Renal cortex interstitium (tissue), 15 donors: ENCODE measurements around the gene CCDC33. TPM values are rescaled to one million over a fixed set of nuclear protein-coding genes. Genes with fewer than 3 reads are reported as not detected.

Source experiments
- DNase-seq, 11 donors: peaks; one replicate each; pipeline ENCODE4 v3.0.0-alpha.2; 2013; ENCODE audit warnings: low read depth in 9 of 11, low spot score in 4 of 11; ENCODE audit errors: extremely low read depth in 1 of 11
- long read RNA-seq, 16 experiments: transcript quantifications; one replicate each; lab custom pipeline, GENCODE V29; 2026
- polyA plus RNA-seq, 3 donors: library from polyadenylated mRNA; unstranded; fragments of 120-200 nt; gene quantifications; one replicate each; pipeline ENCODE4 v1.2.1, GENCODE V29; 2013; ENCODE audit not compliant: insufficient read length in 3 of 3

CCDC33 gene
- polyA plus RNA-seq, result 10 to 100 TPM in 1 of 3 donors, 1 to 10 TPM in 2; 5.0 to 10.7 (median 6.6) TPM
- long read RNA-seq, donor 1, partial matches to known transcripts, result 0 of 1 reads
- long read RNA-seq, donor 1, other reads (novel, unspliced or antisense), result 0 of 1 reads
- long read RNA-seq, donor 2, result 0 reads
- long read RNA-seq, donor 3, partial matches to known transcripts, result 0 of 1 reads
- long read RNA-seq, donor 3, other reads (novel, unspliced or antisense), result 0 of 1 reads
- long read RNA-seq, donor 4, result 0 reads
- long read RNA-seq, donor 5, result 0 reads
- long read RNA-seq, donor 6, partial matches to known transcripts, result 0 of 1 reads
- long read RNA-seq, donor 6, other reads (novel, unspliced or antisense), result 0 of 1 reads
- long read RNA-seq, donor 7, result 0 reads
- long read RNA-seq, donor 8, result 0 reads
- long read RNA-seq, donor 9, partial matches to known transcripts, result 0 of 2 reads
- long read RNA-seq, donor 9, other reads (novel, unspliced or antisense), result 0 of 2 reads
- long read RNA-seq, donor 10, result 0 reads
- long read RNA-seq, donor 11, result 0 reads
- long read RNA-seq, donor 12, partial matches to known transcripts, result 5 of 5 reads
- long read RNA-seq, donor 12, other reads (novel, unspliced or antisense), result 0 of 5 reads
- long read RNA-seq, donor 13, result 0 reads
- long read RNA-seq, donor 14, partial matches to known transcripts, result 0 of 1 reads
- long read RNA-seq, donor 14, other reads (novel, unspliced or antisense), result 0 of 1 reads
- long read RNA-seq, donor 15, result 0 reads
- long read RNA-seq, donor 16, partial matches to known transcripts, result 0 of 2 reads
- long read RNA-seq, donor 16, other reads (novel, unspliced or antisense), result 0 of 2 reads

DNA sequence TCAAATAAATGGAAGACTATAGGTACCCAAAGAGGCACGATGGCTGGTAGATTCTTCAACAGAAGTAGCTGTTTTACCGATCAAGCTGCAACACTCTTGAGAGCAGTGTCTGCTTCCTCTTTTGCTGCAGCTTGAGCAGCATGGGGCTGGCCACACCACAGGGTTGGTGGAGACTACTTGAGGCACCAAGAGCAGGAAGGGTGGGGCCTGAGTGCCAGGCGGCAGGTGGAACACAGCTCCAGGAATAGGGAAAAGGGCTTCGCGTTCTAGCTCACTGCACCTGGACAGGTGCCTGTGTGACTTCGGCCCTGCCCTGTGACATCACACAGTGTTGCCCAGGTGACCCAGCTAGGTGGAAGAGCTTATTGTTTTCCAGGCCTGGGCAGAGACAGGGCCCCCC lies at the start of gene CCDC33:
Gene CCDC33 (plus strand): TSS at position 365 of the 400 bp plus-strand sequence. CDS start 394 bp downstream, outside the sequence.
- DNase-seq, result no peak

DNA sequence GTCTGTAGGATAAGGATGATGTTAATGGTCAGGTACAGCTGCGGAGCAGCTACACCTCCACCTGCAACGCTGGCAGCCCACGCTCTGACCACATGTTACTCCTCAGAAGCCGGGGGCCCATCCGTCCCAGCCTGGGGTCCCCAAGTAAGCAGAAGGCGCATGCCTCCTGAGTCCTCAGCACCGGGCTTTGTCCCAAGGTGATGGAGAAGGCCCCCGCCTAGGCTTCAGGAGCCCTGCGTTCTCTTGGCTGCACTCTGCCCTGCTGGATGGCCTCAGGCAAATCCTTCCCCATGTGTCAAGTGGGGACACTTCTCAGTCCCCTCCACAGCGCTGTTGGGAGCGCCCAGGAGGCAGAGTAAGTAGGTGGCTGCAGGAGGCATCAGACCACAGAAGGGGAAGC lies 47.9 kb upstream of the CCDC33 start:
- no peak for DNase-seq

DNA sequence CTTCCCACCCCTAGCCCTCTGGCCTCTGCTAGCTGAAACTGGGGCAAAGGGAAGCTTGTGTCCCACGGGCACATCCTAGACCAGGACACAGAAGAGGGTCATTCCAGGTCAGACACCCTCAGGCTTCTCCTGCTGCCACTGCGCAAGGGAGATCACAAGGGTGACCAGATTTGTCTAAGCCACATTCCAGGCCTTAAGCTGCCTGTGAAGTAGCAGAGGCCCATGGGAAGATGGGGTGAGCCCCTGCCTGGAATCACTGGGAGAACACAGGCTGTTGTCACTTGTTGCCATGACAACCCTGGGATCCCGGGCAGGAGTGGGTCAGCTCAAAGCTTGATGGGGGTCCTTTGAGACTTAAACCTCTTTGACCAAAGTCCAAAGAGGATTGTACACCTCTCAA lies 44.3 kb upstream of the CCDC33 start:
- DNase-seq, result no peak

DNA sequence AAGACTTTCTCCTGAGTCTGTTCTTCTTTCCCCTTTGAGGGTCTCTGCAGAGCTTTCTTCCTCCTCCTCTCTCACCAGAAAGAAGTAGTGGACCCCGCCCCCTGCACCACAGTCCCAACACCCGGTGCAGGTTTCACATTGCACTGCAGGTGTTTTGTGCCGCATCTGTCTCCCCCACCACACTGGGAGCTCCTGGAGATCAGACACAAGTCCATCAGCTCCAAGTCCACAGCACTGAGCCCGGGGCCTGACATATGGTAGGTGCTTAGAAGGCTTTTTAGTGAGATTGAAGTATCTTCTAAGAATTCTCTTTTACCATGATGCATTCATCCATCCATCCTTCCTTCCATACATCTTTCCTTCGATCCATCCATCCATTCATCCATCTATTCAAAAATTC lies 43.4 kb upstream of the CCDC33 start:
- DNase-seq, result no peak

DNA sequence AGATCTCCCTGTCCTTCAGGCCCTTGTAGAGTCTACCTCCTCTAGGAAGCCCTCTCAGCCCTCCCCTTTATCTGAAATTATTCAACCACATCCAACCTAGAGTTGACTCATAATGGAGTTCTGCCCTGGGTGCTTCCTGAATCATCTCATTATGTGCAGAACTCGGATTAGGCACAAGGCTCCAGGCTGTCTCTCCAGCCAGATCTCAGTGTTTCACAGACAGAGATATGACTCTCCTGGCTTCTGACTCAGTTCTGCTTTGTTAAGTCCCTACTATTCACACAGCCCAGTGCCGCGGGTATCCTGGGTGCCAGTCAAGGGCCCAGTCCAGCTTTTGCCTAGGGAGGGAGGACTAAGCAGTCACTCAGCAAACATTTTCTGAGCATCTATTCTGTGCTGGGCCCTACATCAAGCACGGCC lies 42.8 kb upstream of the CCDC33 start:
- DNase-seq, result no peak

DNA sequence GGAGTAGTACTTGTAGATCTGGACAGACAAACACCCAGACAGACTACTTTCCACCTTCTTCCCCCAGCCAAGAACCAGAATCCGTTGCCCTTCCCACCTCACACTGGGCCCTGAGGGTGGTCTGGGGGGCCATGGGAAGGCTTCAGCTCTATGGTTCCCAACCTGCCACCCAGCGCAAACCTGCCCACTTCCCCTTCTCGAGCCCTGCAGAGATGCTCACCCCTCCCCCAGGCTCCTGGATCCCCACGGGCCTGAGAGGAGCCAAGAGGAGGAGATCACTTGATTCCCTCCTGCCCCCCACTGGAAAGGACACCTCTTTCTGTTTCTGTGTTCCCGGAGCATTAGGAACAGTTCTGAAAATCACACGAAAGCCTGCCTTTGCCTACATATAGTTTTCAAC lies 42.2 kb upstream of the CCDC33 start:
- no peak for DNase-seq

DNA sequence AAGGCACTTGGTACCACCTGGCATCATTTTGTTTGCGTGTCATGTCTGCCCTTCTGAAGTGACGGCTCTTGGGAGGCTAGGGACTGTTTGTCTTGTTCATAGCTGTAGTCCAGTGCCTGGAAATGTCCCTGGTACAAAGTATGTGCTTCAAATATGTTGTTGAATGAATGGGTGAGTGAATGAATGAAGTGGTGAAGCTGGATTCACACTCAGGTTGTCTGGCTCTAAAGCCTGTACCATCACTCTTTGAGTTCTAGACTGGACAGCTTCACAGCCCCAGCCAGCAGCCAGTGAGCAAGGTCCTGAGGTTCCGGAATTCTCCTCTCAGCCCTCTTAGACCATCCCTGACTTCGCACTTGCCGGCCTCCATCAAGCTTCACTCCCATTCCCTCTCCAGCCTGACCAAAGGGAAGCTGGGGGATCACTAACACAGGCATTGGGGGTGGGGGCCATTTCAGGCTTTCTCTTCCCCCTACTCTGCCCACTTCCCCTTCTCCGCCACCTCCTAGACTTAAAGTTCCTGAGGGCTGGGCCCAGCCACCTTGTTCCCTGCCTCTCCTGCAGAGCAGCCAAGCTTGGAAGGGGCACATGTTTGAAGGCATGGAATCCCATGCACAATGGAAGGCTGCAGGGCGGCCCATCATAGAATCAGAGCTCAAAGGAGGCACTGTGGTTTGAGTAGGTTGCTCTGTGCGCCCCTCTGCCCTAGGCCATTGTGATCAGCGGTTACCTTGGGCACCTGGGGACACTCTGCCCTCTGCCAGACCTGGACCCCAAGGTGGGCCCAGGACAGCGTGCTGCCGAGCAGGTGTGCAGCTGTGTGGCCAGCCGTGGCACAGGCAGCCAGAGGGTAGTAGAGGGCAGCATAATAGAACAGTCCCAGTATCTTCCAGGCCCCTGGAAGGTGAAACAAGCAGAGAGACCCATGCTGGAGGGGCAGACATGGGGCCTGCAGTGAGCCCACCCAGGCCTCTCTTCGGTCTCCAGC lies 41.3 kb upstream of the CCDC33 start:
- no peak for DNase-seq

DNA sequence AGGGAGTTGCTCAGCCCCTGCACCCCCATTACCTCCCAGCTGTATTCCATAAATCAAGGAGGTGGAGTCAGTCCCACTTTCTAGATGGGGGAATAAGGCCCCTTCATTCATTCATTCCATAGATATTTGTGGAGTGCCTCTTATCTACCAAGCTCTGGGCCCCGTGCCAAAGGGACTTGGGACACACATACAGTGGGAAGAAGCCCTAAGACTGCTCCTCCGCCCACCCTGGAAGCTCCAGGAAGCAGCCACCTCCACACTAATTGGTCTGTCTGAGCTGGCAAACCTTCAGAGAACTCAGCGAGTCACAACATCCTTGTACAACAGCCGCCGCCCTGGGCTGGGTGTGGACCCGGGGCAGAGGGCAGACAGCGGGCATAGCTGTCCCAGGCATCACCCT lies 40.0 kb upstream of the CCDC33 start:
- no peak for DNase-seq

DNA sequence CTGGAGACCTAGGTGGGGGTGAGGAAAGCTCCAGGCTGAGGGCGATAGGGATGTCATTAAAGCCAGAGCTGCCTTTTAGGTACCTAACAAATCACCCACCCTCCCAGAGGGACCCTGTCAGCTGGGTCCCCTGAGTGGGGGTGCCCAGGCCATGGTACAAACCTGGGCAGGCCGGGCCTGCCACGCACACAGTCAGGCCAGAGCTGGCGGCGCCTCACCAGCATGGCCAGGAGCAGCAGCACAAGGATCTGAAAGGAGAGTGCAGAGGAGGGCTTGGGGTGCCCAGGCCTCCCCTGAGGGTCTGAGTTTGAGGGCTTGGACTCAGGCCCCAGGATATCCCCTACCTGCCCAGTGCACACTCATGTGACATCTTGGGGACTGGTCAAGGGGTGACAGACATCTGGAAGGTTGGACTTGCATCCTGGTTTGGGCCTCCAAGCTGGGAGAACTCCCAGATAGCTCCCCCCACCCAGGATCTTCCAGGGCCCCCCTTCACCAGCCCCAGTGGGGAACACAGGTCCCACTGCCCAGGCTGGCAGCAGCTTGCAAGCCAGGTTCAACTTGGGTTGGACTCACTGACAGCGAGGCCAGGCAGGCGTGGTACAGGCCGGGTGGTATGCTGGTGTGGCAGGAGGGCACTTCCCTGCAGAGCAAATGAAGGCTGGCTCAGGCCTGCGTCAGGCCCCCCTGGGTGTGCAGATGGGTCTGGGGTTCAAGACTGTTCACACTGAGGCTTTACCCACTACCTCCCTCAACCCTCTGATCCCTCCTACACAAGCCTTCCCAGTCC lies 38.8 kb upstream of the CCDC33 start:
- no peak for DNase-seq

DNA sequence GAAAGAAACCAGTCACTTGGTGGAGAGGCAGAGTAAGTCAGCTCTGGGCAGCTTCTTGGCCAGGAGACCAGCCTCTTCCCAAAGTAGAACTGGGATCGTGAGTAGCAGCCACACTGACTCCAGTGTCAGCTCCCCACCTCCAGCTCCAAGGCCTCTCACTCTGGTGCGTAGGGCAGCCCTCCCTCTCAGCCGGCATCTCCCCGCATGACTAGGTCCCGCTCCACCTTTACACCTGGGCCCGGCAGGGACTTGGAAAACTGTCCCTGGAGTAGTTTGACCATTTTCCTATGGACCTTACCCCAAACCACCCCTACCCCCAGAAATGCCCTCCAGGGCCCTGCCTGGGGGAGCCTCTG lies 36.9 kb upstream of the CCDC33 start:
- DNase-seq, result no peak

DNA sequence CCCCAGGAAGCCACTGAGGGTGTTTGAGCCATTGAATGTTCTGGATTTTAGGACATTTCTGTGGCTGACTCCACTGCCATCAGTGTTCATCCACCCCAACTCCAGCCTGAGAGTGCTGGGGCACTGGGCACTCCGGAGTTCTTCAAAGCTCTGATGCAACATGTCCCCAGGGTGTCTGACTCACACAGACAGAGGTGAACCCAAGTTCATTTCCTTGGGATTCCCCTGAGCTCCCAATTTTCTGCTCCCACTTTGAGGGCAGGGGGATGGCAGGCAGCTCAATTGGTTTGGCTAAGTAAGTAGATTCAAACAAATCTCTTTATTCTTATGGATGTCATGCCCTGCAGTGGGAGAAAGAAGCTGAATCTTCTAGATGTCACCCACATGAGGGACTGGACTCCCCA lies 35.7 kb upstream of the CCDC33 start:
- no peak for DNase-seq

DNA sequence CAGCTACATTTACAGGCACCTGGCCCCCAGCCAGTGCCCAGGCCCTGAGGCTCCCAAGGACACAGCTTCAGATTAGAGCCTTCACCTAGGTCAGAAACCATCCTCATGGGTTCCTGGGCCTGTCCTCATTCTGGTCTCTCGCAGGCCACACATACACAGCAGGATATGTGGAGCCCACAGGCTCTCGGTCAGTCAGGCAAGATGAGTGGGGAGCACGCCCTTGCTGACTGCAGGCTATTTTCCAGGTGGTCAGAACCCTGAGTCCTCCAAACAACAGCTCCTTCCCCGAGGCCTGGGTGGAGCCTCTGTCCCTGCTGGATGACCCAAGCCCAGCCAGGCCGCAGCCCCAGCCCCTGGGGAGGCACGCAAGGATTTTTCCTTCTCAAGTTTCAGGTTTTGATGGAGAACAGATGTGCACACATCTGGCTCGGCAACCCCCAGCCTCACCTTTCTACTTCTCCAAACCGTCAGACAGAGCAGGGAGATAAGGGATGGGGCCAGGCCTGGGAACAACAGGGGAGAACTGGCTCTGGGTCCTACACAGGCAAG lies 35.2 kb upstream of the CCDC33 start:
- DNase-seq, result peak in 1 of 11 donors; percentile 60

DNA sequence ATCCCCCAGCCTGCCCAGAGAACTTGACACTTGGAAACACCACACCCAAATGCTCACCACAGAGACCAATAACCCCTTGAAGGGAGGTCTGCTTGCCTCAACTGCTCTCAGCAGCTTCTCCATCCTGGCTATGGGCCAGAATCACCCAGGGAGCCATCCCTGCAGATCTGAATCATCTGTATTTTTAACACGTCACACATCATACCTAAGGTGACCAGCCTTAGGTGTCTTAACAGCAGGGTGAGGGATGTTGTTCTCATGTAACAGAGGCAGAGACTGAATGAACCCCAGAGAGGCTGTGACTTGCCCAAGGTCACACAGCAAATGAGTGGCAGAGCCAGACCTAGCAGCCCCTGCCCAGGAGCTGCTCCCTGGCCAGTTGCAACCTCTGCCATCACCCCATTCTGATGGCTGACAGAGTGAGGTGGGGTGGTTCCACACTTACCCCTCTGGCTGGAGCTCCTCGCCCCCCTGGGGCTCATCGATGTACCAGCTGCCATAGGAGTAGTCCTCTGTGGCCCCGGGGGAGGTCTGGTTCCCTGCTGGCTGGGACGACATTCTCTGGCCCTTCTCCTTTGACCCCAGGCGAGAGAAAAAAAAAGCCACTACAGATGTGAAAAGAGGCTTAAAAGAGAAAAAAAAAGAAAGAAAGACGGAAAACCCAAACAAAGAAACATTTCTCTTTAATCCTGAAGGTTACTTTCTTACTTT lies 34.3 kb upstream of the CCDC33 start:
- DNase-seq, result no peak

DNA sequence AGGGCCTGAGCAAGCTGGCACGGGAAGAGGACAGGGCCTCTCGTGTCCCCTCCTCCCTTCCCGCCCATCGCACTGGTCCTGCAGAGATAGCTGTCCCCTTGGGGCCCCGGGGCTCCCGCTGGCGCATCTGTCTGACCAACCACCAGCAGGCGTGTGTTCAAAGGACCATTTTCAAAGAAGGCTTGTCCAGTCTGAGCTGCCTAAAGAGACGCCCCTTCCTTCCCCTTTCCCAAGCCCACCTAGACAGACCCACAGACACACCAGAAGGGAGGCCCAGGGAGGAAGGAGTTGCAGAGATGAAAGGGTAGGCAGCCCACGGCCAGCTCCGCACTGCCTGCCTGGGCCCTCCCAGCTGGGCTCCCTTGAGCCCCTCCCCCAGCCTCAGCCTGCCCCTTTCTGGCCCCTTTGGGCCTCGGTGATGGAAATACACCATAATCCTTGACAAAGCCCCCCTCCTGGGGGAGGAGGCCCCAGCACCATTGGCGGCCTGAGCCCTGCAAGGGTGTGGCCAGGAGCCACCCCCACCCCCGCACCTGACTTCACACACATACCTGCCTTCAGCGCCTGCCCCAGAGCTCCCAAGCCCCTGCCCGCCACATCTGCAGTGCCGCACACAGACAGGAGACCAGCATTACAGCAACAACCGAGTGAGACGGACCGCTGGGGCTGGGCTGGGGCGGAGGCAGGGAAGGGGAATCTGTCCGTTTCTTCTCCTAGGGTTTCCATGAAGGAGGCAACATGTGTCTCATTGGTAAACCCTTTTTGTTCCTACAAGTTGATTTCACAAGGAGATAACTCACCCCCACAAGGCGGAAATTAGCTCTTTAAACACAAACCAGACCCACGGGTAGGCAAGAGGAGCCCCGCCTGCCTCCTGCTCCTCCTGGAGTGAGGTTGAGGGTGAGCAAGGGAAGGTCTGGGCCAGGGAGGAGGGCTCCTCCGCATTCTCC lies 33.4 kb upstream of the CCDC33 start, which contains the start of gene STRA6:
Gene STRA6 (minus strand): TSS at position 336 of the 950 bp plus-strand sequence. CDS start 520 bp downstream, outside the sequence.
- no peak for DNase-seq

DNA sequence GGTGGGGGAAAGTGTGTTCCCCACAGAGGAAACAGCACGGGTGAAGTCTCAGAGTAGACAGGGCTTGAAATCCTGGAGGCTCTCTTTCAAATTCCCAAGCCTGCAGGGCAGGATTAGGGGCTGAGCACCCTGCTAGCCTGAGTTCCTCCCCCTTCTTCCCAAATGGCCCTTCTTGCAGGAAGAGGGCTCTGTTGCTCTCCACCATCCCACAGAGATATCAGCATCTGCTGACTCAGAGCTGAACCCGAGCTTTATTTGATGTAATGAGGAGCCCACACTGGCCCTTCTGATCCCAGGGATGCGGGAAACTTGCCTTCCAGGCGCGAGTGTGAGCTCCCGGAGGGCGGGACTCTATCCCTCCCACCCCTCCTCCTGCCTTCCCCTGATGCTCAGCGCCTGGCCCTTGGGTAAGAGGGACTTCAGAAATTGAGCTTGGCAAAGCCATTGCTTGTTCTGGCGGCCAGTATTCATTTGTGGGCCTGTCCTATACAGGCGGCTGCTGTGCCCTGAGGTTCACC lies 32.2 kb upstream of the CCDC33 start:
- no peak for DNase-seq

DNA sequence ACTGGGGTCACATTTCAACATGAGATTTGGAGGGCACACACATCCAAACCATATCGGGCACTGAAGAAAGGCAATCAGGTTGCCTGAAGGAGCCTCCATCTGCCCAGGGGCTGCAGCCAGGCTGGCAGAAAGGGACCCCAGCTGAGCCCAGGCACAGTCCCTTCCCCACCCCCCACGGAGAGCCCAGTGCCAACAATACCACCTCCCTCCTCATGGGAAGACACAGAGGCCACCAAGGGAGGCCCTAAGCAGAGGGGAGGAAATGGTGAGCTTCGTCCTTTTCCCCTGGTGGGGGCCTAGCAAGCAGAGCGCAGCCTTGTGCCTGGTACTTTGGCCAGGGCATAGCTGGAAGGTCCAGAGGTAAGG lies 30.6 kb upstream of the CCDC33 start:
- DNase-seq, result no peak
